ENCODE results near the gene PYROXD2.

DNA sequence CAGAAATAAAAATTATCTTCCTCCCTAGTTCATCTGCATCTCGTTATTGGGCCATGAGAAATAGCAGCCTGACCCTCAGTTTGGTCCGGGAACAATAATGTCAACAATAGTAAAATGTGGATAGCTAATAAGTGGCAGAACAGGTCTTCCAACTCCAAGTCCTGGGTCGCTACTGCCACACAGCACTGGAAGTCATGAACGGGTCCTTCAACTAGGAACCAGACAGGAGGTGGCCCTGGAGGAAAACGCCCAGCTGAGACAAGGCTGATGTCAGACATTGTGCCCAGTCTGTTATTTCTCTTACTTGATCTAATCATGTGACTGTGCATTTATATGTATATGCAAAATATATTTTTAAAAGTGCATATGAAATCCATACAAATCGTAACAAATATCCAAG, 51.8 kb downstream of the PYROXD2 start:
- TF ChIP-seq GATA2 (IDR thresholded peaks at IDR 0.05; ENCODE audit: low read depth, low read length) (no peak), GATA3 (IDR thresholded peaks at IDR 0.05; ENCODE audit: low read depth, low read length) (no peak)
